Myocyte (in vitro differentiated cells): ENCODE measurements around the gene TAC4. TPM values are rescaled to one million over a fixed set of nuclear protein-coding genes. Genes with fewer than 3 reads are reported as not detected.

Experiments
- DNase-seq: peaks from one replicate; pipeline ENCODE4 v3.0.0-alpha.2; 2012; ENCODE audit warnings: low read depth
- polyA plus RNA-seq: library from polyadenylated mRNA; unstranded; fragments of >200 nt; gene quantifications from one replicate; pipeline ENCODE4 v1.2.1, GENCODE V29; 2012; ENCODE audit warnings: missing spikeins
- total RNA-seq: library from RNA; depleted of rRNA; stranded (reverse); fragments of >200 nt; gene quantifications from 2 replicates; pipeline ENCODE4 v1.2.3, GENCODE V29; 2014

TAC4 gene, protein sequence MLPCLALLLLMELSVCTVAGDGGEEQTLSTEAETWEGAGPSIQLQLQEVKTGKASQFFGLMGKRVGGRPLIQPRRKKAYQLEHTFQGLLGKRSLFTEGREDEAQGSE
- not detected in 2 replicates for total RNA-seq
- 0.21 TPM for polyA plus RNA-seq

DNA sequence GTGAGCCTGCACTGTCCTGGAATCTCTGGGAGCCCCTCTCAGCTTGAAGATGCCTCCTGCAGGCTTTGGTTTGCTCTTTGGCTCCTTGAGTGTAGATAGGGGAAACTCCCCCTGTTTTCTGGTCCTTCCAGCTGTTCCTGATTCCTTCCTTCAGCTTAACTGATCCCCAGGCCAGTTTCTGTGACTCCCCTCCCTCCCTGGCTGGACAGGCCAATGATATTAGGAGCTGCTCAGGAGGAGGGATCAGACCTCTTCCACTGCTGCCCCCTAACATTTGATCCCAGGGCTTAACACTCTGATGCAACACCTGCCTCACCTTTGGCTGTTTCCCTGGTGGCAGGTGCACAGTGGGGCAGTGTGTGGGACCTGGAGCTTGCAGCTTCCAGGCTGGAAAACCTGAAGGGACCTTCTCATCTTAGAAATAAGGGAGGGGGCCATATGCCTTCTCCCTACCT is at the start of gene TAC4:
Gene TAC4, minus strand, starts transcription at position 51 of the 455 bp plus-strand sequence. CDS start 52 bp downstream, outside the sequence.
- no peak for DNase-seq

DNA sequence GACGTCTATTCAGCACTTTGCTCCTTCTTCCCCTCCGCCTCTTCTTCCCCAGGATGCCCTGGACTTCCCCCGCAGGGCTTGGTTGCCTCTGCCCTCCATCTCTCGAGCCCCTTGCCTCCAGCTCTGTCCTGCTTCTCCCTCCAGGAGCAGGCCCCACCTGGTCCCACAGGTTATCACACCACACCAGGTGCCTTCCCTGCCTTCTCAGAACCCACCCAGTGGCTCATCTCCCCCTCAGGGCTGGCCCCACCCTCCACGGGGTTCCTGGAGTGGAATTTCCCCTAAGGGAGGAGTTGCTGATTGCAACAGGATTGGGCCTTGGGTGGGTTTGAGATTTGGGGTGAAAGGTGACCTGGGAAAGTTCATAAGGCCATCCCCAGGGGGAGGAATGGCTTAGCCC is 49.0 kb upstream of the TAC4 start:
- DNase-seq, result no peak

DNA sequence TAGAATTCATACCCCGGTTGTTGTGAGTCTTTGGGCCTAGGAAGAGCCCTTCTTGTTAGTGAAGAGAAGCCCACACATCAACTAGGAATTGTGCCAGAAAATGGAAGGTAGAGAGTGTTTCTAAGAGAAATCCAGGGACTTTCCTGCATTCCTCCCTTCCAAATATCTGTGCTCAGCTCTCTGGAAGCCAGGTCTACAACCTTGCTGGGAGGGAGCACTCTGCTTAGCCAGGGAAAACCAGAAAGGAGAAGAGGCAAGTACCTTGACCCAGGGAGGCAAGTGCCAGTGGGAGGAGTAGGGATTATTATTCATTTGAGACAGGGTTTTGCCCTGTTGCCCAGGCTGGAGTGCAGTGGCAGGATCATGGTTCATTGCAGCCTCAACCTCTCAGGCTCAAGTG is 48.4 kb upstream of the TAC4 start:
- DNase-seq, result no peak

DNA sequence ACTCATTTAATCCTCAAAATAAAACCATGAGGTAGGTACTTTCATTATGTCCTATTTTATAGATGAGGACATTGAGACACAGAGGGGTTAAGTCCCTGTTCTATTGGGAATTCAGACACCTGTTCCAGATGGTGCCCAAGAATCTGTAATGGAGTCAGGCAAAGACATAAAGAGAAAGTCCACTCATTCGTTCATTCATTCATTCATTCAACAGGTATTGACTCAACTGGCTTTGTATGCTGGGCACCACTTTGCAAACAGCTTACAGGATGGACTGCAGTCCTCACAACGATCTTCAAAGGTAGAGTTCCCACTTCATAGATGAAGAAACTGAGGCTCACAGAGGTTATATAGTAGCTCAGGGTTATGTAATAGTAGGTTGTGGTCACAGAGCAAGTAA is 47.9 kb upstream of the TAC4 start:
- no peak for DNase-seq

DNA sequence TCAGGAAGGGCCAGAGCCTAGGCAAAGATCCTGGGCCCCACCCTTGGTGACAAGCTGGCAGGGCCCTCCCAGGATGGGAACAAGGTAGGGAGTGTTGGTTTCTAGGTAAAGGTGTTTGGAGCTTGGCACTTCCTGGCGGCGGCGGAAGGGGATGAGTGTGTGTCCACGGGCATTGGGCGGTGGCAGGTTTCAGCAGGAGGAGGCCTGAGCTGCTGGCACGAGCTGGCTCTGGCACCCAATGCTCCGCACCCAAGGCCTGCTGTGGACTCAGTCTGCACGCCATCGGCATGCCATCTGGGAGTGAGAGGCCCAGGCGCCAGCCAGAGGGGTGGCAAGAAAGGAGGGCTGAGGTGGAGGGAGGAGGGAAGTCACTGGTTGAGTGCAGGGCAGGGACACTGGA is 46.9 kb upstream of the TAC4 start:
- no peak for DNase-seq

DNA sequence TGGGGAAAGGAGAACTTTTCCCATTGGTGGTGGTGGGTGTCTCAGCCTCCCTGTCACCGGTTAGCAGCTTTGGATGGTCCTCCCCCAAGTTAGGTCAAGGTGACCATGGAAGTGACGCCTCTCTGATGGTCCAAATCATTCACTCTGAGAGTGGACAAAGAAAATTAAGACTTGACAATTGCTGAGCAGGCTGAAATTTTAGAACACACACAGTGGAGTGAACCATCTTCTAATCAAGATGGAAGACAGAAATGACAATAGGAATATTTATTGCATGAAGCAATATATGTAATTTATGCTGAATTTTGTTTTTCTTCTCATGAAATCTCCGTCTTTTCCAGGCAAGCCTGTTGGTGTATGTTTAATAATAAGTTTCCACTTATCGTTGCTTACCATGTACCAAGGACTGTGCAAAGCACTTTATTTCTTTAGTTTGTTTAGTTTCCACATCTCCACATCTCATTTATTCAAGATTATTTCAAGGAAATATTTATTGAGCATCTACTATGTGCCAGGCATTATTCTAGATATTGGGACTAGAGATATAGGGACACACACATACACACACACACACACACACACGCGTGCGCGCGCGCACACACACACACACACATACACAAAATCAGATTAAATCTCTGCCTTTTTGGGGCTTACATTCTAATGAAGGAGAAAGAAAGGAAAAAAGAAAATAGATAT is 44.0 kb upstream of the TAC4 start:
- no peak for DNase-seq

DNA sequence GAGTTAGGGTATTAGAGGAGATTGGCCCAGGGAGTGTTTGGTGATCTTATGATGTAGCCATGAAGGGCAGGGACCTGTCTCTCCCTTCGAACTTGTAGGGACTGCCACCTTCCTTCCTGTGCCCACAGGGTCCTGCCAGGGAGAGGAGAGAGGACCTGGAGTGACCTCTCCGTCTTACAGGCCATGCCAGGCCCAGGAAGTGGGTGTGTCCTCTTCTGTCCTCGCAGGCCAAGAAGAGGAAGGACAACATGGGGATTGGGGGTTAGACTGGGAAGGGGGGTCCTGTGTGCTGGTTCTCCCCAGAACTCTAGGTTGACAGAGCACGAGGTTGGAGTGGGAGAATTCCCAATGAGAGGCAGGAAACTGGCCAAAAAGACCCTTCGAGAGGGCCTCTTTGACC is 43.4 kb upstream of the TAC4 start:
- DNase-seq, result no peak

DNA sequence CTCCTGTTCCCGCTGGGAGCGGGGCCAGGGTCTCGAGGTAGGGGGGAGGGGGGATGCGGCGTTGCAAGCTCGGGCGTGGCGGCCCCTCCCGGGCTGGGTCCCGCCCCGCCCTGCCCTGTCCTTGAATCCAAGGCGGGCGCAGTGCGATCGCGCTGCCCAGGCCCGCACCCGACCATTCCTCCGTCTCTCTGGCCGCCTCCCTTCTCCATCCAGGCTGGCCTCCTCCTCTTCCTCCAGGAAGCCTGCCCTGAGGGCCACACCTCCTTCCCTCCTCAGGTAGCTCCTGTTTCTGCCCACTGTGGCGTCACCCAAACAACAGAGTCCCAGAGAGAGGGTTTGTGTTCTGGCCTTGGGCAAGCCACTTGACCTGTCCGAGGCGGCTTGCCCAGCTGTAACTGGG is 43.0 kb upstream of the TAC4 start:
- no peak for DNase-seq

DNA sequence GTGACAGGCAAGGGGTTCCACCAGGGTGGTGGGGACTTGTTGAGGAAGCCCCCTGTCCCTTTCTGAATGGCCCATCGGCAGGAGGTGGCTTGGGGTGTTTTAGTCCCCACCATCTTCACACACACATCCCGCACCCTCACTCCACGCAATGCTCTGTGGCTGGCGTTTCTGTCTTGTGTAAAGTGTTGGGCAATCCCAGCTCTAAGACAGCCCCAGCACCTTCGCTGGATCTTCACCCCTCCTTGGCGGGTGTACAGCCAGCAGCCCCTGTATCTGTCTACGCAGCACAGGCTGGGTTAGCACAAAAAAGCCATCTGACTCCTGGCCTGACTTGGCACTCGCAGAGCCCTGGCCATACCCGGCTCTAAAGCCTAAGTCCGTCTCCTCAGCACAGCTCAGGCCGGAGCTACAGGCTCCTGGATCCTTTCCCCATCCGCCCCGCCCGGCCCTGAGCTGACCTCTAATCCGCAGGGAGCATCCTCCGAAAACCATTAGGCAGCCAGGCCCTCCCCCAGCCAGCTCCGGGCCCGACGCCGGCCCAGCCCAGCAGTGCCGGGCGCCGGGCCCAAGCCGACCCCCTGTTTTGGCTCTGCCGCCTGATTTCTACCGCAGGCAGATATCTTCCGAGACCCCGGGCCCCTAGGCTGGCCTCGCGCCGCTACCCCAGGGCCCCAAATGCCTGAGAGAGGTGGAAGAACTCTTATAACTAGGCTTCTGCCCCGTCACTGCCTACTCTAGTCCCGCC is 42.4 kb upstream of the TAC4 start:
- DNase-seq, result no peak

DNA sequence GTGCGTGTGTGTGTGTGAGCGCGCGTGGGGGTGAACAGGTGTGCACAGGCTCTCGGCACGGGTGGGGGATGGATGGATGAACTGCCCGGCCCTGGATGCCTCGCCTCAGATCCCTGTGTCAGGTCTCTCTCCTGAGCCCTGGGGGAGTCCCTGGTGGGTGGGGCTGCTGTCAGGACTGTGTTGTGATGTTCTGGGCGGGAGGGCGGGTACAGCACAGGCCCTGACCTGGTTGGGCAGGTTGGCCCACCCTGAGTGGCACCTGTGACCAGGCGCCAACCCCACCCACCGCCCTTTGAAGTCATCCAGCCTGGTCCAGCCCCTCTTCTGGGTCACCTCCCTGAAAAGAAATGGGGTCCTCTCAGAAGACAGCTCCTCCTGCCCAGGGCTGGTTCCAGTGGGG is 41.6 kb upstream of the TAC4 start:
- no peak for DNase-seq

DNA sequence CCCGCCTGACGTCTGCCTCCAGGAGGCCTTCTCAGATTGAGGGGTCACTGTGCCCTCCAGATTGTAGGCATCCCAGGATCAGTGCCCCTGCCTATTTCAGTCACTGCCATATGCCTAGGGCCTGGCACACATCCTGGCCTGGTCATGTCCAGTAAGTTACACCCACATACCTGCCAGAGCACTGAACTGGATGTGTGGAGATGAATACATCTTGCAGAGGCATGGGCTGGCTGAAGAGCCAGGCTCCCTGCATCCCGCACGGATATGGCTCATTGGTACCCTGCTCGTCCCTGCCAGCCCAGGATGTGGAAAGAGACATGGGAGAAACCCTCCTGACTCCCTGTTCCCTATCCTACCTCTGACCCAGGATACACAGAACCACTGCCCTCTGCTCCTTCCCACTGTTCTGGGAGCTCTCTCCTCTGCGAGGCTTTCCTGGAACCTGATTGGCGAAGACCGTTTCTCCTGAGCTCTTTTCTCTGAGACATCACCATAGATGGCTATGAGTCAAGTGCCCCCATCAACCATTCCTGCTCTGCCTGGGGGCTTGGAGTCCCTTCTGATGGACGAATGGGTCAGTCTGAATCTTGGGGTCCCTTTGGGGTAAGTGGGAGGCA is 40.0 kb upstream of the TAC4 start:
- no peak for DNase-seq

DNA sequence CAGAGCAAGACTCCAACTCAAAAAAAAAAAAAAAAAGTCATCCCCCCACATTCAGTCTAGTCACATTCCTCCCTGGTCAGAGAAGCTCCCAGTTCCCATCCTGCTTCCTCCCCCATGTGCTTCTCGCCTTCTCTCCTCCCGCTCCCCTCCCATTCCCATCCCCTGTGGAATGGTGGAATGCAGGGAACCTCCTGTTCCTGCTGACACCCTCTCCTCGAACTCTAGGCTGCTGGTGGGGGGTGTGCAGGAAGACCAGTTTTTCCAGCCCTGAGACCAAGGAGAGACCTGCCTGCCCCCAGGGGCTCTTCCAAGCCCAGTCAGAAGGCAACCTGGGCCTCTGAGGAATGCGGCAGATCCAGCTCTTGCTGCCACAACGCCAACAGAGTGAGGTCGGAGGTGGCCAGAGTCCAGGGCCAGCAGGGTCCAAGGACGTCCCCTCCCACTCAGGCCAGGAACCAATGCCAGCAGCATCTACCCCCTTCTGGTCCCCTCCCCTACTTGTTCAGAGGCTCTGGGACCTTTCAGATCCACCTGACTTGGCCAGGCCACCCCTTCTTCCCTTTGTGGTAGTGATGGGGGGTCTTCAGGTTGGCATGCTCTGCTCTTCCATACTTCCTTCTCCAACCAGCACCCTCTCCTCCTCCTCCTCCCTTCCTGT is 39.3 kb upstream of the TAC4 start:
- DNase-seq, result no peak

DNA sequence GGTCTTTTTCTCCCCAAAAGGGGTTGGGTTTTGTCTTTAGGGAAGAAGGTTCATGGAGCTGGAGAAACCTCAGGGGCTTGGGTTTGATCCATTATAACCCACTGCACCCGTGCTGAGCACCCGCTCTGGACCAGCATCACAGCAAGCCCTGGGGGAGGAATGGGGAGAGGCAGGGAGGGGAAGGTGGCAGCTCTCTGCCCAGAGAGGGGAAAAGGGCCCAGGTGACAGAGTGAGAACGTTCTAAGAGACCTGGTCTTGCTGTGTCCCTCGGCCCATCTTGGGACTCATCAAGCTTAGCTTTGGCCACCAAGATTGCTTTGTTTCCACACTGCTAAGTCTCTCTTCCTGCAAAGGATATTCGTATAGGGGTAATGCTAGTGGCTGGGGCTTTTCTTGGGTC is 38.2 kb upstream of the TAC4 start:
- no peak for DNase-seq

DNA sequence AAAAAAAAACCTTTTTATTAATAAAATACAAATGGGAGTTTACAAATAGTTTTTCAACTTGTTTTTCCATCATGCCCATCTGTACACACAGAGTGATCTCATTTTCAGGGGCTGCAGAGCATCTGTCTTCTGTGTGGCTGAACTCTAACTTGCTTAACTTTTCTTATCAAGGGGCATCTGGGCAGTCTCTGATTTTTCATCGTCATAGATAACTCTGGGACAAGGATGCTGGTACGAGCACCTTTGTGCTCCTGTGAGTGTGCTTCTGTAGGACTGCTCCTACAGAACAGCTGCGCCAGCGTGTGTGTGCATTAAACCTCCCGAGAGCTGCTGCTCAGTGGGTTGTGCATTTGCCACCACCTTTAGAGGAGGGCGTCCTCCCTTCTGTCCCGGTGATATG is 34.6 kb upstream of the TAC4 start:
- DNase-seq, result no peak

DNA sequence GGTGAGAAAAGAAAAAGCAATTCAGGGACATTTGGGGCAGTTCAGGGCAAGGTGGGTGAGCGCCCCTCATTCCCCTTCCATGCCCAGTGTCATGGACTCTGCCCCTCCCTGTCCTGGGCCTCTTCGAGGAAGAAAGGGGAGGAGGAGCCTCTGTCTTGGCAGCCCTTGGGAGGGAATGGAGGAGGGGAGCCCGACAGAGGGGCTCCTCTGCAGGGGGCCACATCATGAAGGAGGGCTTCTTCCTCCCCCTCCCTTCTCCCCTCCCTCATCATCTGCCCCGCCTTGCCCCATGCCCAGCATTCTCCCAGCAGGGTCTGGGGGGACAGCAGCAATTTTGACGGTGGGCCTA is 33.2 kb upstream of the TAC4 start:
- no peak for DNase-seq

DNA sequence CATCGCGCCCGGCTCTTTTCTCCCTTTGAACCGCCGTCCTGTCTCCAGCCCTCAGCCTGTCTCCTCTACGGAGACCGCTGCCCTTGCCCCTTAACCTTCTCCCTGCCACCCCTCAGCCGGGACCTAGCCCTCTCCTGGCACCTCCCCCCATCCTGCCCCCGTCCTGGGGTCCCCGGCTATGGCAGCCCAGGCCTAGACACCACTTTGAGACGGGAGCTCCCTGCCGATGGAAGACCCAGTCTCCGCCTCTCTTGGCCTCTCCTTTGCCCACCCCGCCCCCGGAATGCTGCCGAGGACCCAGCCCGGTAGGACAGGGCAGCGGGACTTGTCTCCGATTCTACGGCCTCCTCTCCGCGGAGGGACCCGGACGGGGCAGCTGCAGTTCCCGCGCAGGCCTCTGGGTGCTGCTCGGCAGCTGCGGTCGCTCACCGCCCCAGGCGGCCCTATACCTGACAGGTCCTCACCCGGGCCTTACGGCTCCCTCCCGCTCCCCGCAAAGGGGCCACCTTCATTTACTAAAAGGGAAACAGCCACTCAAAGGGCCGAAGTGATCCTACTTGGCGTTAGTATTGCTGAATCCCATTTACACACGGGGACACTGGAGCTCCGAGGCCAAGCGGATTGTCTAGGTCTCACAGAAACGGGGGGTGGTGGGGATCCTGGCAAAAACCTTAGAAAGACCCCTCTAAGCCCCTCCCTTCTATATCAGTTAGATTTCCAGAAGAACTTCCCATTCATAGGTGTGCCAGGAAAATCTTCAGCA is 32.6 kb upstream of the TAC4 start:
- peak; percentile 54 for DNase-seq

DNA sequence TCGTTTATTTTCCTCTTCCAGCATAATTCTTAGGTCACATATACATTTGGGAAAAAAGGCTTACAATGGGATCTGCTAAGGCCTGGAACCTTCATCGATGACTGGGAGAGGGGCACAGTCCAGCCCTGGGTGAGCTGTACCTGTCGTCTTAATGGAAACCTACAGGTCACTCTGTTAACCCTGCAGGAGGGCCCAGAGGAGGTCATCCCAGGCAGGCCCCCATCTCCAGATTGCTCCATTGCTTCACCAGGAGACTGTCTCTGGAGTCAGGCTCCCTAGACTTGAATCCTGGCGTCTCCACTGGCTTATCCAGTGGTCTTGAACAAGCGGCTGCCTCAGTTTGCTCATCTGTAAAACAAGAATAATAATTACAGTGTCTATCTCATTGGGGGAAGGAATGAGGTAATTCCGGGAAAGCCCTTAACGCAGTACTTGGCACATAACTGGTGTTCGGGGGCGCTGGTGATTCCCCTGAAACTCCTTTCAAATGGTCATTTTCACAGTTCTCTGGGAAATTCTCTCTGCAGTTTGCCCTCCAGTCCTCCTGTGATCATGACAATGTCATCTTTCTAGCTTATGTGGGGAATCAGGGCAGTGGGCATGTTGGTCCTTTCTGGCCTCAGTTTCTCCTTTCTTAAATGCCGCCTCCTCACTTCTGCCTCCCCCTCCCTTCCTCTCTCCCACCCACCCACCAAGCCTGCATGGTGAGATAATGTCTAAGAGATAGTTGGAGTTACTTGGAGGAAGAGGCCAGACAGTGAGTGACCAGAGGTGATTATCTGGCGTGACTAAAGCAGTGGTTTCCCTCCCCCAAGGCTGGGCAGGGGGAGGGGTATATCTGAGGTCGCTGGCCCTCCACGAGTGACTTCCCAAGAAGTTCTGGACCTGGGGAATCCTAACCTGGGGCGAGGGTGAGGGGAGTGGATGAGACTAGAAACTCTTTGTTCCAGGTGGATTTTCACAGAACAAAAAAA is 31.3 kb upstream of the TAC4 start:
- DNase-seq, result no peak

DNA sequence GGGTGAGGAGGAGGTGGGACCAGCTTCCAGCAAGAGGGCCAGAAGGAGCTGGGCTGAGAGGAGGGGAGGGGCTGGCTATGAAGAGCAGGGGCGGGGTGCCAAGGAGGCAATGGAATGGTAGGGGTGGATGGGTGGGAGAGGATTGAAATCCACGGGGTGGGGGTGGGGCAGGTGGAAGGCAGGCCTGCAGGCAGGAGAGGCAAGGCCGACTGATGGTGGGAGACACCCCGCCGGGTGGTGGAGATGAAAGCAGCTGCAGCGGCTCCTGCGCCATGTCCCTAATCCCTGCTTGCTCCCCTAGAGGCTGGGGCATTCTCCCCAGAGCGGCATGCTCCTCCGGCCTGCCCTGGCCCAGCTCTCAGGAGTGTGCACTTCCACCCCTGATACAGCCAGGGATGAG is 27.8 kb upstream of the TAC4 start:
- DNase-seq, result no peak

DNA sequence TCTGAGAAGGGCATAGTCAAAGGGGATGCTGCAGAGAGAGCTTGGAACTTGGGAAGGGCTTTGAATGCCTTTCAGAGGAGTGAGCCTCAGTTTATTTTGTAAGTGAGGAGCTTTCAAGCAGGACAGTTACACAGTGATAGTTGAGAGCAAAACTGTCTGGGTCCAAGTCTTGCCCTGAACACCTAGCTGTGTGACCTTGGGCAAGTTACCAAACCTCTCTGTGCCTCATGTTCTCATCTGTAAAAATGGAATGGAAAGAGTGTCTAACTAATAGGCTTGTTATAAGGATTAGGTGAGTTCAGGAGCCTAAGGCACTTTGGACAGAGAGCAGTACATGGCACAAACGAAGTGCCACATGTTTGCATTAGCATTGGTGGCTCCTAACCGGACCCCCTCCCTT is 27.0 kb upstream of the TAC4 start:
- no peak for DNase-seq

DNA sequence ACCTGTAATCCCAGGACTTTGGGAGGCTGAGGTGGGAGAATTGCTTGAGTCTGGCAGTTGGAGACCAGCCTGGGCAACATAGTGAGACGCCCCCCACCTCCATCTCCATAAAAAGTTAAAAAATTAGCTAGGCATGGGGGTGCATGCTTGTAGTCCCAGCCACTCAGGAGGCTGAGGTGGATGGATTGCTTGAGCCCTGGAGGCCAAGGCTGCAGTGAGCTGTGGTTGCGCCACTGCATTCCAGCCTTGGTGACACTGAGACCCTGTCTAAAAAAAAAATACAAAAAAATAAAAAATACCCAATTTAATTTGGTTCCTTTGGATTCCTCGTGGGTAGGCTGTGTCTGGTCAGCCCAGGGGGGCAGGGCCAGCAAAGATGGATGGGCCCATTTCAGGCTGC is 26.1 kb upstream of the TAC4 start:
- DNase-seq, result no peak
